ENCODE data around the gene EIF4E1B. TPM values are rescaled to one million over a fixed set of nuclear protein-coding genes. Genes with fewer than 3 reads are reported as not detected.
A peak's percentile ranks its signal among the peaks of the same experiment; 100 is the strongest.

The EIF4E1B gene
- total RNA-seq, 2 donors from 2014 or later: not detected

DNA sequence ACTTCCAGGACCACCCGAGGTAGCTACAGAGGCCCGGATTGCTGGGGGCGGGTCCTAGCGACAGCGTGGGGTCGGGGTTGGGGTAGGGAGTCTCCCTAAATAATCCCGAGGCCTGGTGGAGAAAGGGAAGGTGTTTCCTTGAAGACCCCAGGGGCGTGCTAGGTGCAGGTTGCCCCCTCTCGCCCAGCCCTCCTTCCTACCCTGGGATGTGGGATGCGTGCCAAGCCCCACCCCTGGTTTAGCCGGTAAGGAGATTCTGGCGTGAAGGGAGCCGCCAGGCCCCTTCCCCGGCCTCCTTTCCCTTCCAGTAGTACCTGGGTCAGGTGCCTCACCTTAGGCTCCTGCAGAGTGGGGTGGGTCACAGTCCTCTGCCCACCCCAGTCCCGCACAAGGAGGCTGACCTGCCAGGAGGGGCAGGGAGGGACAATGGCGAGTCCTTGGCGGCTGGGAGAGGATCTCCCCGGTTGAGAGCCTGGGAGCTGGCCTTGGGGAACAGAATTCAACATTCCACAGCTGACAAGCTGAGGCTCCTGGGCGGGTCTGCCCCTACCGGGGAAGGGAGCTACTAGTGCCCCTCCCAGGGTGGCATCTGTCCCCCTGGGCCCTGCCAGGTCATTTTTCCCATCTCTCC is 17.5 kb downstream of the EIF4E1B start:
- DNase-seq (ENCODE audit: low spot score in 2 of 2): no peak
- H3K36me3 Mint-ChIP-seq: peaks cover 0 to 10% of the 10 kb centered on the region in 2 donors
- no peak for ATAC-seq
- peak overlapping the region in 1 of 2 donors; percentile 86 for H3K27ac Mint-ChIP-seq
- no peaks in the 10 kb centered on the region for H3K9me3 Mint-ChIP-seq

DNA sequence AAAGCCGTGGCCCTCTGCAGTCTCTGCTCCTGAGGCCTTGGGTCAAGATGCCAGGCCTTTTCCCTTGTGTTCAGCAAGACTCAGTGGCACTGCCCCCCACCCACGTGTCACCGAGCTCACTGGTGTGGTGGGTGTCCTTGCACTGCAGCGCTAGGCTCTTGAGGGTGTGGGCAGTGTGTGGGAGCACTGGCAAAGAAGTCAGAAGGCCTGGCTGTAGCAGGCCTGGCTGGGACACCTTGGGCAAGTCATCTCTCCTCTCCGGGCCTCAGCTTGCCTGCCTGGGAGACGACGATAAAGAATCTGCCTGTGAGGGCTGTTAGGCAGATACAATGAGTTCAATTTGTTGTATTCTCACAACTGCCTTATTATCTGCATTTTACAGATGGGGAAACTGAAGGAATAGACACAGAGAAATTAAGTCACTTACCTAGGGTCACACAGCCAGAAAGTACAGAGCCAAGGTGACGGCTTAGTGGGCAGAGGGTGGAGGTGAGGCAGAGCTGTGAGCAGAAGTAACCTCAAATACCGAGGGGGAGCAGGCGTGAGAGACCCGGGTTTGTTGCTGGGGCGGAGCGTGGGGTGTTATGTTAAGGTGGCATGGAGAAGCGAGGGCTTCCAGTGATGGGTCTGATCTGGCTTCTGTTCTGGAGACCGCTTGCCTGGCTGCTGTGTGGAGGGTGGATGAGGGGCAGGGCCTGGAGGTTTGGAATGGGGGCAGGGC is 18.2 kb downstream of the EIF4E1B start:
- ATAC-seq: no peak
- H3K36me3 Mint-ChIP-seq: peaks cover 0 to 17% of the 10 kb centered on the region in 2 donors
- no peaks in the 10 kb centered on the region for H3K9me3 Mint-ChIP-seq
- DNase-seq (ENCODE audit: low spot score in 2 of 2): no peak
- H3K27ac Mint-ChIP-seq: peak overlapping the region; percentile 80 to 86

DNA sequence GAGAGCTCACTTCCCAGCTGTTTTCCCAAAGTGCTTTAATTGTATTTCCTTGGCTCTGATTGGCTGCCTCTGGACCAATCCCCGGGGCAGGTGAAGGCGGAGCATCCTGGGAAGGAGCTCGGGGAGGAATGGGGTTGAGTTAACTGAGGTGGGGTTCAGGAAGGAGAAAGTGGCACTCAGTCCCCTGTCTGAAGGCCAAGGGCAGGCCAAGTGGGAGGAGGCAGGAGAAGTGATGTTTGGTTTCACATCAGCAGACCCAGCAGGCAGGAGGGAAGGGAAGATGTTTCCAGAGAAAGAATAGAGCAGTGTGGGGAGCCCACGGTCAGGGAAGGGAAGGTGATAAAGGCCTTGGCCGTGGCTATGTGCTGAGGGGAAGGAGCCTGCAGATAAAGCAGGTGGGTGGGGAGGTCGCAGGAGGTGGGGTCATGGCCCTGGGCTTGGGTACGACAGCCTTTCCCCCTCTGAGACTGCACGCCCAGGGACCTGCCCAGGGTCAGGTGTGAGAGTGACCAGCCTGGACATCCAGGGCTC is 19.9 kb downstream of the EIF4E1B start:
- no peaks in the 10 kb centered on the region for H3K9me3 Mint-ChIP-seq
- DNase-seq (ENCODE audit: low spot score in 2 of 2) (no peak), ATAC-seq (no peak)
- peak overlapping the region in 1 of 2 donors; percentile 40 for H3K27ac Mint-ChIP-seq
- H3K36me3 Mint-ChIP-seq: peaks cover 0 to 18% of the 10 kb centered on the region in 2 donors

DNA sequence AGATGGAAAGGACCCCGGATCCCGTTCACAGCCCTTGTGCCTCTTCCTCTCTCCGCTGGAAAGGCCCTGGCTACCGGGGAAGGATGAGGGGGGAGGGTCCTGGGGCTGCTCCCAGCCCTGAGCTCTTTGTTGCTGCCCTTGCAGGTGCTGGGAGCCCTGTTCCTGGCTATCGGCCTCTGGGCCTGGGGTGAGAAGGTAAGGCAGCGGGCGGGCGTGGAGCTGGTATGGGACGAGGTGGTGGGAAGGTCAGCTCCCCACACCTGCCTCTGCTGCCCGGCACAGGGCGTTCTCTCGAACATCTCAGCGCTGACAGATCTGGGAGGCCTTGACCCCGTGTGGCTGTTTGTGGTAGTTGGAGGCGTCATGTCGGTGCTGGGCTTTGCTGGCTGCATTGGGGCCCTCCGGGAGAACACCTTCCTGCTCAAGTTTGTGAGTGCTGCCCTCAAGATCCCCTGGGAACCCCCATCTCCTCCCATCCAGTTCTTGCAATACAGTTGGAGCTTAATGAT is 21.1 kb downstream of the EIF4E1B start:
- H3K9me3 Mint-ChIP-seq: no peaks in the 10 kb centered on the region
- peaks cover 0 to 18% of the 10 kb centered on the region in 2 donors for H3K36me3 Mint-ChIP-seq
- H3K27ac Mint-ChIP-seq: no peak overlapping the region
- DNase-seq (ENCODE audit: low spot score in 2 of 2): no peak
- ATAC-seq: no peak

DNA sequence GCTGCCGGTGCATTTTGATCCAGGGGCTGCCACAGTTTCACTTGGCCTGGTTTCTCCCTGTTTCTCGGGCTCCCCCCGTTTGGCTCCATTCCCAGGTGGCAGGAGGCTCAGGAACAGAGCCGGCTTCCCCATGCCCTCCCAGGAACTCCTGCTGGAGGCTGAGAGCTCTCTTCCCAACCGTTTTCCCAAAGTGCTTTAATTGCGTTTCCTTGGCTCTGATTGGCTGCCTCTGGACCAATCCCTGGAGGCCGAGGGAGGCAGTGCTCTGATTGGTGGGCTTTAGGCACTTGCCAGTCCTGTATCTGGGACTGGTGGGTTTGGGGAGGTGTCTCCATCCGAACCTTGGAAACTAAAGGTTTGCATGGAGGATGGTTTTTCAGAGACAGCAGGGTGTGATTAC is 21.7 kb downstream of the EIF4E1B start:
- DNase-seq (ENCODE audit: low spot score in 2 of 2) (no peak), ATAC-seq (no peak)
- Mint-ChIP-seq H3K27ac (no peak overlapping the region), H3K9me3 (no peaks in the 10 kb centered on the region), H3K36me3 (peaks cover 0 to 18% of the 10 kb centered on the region in 2 donors)

DNA sequence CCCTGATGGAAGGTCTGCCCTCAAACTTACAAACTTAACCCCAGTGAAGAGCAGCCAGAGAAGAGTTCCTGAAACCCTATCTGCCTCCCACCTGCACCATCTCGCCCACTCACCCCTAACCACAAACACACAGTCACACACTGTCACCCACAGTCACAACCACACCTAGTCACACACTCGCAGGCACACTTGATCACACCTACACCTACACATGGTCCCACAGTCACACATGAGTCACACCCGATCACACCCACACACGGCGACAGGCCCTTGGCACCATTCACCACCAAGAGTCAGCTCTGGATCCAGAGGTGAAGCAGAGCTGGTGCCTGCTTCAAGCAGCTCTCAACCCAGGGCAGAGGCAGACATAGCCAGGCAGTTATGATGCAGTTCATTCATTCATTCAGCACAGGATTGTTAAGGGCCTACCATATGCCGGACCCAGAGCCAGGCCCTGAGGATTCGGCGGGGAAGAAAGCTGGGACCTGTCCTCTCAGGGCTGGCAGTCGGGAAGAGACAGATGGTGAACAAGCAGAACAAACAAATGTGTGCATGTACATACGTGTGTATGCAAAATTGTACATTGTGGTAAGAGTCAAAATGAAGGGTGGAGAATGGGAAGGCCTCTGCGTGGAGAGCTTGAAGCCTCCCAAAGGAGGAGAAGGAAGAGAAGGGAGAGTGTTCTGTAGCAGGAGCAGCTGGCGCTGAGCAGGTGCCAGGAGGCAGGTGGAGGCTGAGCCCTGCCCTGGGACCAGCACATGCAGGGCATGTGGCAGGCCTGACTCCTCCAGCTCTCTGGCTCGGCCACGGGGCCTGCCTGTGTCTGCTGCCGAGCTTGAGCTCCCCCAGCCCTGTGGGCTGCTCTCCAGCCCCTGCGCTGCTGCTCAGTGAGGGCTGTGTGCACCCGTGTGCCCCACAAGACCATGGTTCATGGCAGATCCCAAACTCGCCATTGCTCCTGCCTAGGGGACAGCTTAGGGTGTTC is 23.2 kb downstream of the EIF4E1B start:
- Mint-ChIP-seq H3K36me3 (peaks cover 0 to 18% of the 10 kb centered on the region in 2 donors), H3K9me3 (no peaks in the 10 kb centered on the region), H3K27ac (peak overlapping the region; percentile 1 to 15)
- peak; percentile 81 to 84 for ATAC-seq
- peak; percentile 61 to 75 for DNase-seq (ENCODE audit: low spot score in 2 of 2)

DNA sequence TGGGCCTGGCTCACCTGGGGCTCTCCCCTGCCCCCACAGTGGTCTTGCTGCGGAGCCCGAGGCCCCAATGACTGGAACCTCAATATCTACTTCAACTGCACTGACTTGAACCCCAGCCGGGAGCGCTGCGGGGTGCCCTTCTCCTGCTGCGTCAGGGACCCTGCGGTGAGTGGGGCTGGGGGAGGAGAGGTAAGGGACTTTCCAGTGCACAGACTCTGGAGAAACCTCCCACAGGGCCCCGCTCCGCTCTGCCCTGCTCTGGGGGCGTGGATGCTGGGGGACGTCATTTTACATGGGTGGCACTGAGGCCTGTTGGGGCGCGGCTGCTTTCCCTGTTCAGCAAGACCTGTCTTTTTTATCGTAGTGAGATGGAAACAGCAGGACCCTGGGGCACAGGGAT is 24.4 kb downstream of the EIF4E1B start:
- H3K36me3 Mint-ChIP-seq: peaks cover 0 to 18% of the 10 kb centered on the region in 2 donors

DNA sequence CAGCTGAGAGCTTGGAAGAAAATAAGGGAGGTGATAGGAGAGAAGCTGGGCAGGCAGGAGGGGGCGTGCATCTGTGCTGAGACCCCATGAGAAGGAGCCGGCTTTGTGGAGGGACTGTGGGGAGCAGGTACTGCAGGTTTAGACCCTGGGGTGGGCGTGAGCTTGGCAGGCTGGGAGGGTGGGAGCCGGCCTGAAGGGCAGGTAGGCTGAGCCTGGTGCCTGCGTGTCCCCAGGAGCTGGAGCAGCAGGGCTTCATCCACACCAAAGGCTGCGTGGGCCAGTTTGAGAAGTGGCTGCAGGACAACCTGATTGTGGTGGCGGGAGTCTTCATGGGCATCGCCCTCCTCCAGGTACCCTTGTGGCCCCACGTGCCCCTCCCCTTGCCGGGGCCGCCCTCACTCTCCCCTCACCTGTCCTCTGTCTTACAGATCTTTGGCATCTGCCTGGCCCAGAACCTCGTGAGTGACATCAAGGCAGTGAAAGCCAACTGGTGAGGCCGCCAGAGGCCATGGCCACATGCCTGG is 26.1 kb downstream of the EIF4E1B start:
- Mint-ChIP-seq H3K9me3 (no peaks in the 10 kb centered on the region), H3K36me3 (peaks cover 0 to 18% of the 10 kb centered on the region in 2 donors), H3K27ac (no peak overlapping the region)
- DNase-seq (ENCODE audit: low spot score in 2 of 2) (no peak), ATAC-seq (no peak)

More for the DNA sequence above, 24.4 kb downstream of the EIF4E1B start:
- H3K27ac Mint-ChIP-seq: no peak overlapping the region
- H3K9me3 Mint-ChIP-seq: no peaks in the 10 kb centered on the region
- ATAC-seq (no peak), DNase-seq (ENCODE audit: low spot score in 2 of 2) (no peak)

DNA sequence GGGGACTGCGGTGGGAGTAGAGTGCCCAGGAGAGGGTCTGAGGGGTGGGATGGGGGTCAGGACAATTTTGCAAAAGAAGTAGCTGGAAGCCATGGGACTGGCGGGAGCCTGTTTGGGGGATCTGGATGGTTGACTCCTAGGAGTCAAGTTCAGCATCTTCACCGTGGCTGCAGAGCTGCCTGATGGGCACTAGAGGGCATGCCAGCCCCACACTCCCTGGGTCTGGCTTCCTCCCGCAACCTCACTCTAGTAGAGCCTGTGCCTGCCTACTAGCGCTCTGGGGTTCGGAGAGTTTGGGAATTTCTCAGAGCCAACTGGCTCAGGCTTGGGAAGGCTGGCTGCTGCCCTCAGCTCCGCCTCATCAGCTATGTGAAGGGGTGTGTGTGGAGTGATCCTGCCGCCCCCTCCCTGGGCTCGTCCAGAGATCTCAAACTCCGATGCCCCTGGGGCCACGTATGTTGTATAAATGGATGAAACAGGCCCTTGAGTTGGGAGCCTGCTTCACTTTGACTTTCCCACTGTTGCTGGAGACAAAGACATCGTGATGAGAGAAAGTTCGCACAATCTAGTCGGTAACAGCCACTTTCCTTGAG is 27.6 kb downstream of the EIF4E1B start:
- Mint-ChIP-seq H3K9me3 (no peaks in the 10 kb centered on the region), H3K36me3 (peaks cover 0 to 7% of the 10 kb centered on the region in 2 donors), H3K27ac (no peak overlapping the region)
- DNase-seq (ENCODE audit: low spot score in 2 of 2) (peak in 1 of 2 donors; percentile 72), ATAC-seq (peak; percentile 58 to 62)

DNA sequence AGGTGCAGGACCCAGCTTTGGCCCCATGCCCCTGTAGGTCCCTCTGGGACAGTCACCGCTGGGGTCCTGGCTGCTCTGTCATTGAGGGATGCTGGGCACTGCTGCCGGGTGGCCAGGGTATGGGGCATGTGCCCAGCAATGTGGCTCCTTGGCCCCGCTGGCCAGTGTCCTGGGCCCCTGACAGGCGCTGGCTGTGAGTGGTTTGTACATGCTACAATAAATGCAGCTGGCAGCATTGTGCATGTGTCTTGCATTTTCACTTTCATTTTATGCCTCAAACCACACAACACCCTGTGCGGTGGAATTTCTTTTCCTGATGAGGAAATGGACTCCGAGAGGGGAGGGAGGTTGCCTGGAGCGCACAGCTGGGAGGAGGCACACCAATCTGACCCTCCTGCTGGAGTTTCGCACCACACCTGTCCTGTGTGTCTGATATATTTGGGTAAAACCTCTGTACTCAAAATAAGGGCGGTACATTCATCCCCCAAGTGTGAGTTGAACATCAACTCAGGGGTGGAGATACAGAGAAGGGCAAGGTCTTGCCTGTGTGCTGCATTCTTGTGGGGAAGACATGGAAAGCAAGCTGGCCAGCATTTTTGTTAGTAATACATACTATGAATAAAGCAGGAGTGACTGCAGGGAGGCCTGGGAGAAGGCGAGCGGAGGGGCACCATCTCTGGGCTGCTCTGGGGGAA is 28.5 kb downstream of the EIF4E1B start:
- peak in 1 of 2 donors; percentile 28 for ATAC-seq
- no peak for DNase-seq (ENCODE audit: low spot score in 2 of 2)
- H3K27ac Mint-ChIP-seq: peak overlapping the region in 1 of 2 donors; percentile 47
- no peaks in the 10 kb centered on the region for H3K9me3 Mint-ChIP-seq
- no peaks in the 10 kb centered on the region for H3K36me3 Mint-ChIP-seq

DNA sequence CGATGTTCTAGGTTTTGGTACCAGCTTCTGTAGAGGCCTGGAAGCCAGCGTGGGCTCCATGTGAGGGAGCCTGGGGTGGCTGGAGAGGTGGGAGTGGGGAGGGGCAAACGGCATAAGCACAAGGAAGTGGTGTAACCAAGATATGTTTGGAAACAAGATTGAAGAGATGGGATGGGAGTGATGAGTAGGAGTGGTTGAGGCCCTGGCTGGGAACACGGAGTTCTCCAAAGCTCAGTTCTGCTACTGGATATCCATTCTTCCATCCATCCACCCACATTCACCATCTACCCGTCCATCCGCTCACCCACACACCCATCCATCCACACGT is 29.0 kb downstream of the EIF4E1B start:
- no peak for ATAC-seq
- no peak for DNase-seq (ENCODE audit: low spot score in 2 of 2)
- Mint-ChIP-seq H3K36me3 (no peaks in the 10 kb centered on the region), H3K27ac (no peak overlapping the region), H3K9me3 (no peaks in the 10 kb centered on the region)

DNA sequence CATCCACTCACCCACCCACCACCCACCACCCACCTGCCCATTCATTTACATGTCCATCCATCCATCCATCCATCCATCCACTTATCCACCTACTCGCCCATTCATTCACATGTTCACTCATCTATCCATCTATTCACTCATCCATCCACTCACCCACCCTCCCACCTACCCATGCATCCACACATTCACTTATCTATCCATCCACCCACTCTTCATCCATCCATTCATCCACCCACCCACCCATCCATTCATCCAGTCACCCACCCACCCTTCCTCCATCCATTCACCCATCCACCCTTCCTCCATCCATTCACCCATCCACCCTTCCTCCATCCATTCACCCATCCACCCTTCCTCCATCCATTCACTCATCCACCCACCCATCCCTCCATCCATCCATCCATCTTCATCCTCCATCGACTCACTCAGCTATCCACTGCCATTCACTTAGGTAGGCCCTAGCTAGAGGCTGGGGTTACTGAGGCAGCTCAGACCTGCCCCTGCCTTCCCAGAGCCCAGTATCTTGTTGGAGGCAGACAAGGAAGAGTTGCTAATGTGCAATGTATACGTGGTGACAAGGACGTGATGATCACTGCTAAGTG is 29.5 kb downstream of the EIF4E1B start:
- H3K36me3 Mint-ChIP-seq: no peaks in the 10 kb centered on the region
- no peaks in the 10 kb centered on the region for H3K9me3 Mint-ChIP-seq
- DNase-seq (ENCODE audit: low spot score in 2 of 2) (no peak), ATAC-seq (no peak)
- H3K27ac Mint-ChIP-seq: no peak overlapping the region

DNA sequence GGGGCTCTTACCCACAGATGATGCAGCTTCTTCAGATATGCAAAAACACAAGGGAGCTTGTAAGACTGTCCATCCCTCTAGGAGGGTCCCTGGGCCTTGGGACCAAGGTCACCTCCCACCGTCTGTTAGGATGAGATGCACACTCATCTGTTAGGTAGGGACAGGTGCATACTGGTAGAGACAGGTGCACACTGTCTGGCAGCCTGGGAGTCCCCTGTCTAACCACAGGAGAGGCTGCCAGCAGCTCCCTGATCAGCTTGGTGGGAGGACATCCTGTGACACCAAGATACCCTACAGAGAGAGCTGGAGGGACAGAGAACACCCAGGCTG is 30.0 kb downstream of the EIF4E1B start:
- DNase-seq (ENCODE audit: low spot score in 2 of 2) (no peak), ATAC-seq (peak; percentile 26 to 49)
- H3K36me3 Mint-ChIP-seq: no peaks in the 10 kb centered on the region
- no peaks in the 10 kb centered on the region for H3K9me3 Mint-ChIP-seq
- no peak overlapping the region for H3K27ac Mint-ChIP-seq

DNA sequence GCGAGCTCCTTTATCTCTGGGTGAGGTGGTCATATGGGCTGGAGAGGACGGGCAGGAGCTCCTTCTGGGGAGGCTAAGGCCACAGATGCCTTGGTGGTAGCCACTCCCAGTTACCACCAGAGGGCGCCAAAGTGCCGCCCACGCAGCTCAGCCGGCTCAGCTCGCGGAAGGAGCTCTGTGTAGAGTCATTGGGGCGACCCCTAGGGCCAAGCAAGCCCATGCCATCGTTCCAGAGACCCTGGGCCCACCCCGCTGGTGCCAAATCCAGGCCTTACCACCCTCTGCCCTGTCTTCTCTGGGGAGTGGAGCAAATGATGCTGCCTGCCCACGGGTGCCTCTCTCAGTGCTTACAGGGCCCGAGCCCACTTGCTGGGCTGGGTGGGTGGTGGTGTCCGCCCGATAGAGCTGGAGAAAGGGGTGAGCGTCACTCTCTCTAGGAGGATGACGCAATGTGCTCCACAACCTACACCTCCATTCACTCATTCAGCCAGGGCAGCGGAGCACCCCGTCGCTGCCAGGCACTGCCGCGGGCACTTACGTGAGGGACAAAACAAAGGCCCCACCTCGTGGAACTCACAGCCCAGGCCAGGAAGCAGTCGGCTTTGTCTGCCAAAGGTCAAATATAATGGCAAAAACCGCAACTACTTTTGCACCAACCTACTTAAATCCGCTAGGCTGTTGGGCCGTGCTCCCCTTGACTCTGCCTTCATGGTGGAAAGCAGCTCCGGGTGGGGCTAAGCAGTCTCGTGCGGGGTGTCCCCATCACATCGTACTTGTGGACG is 30.6 kb downstream of the EIF4E1B start:
- no peak overlapping the region for H3K27ac Mint-ChIP-seq

DNA sequence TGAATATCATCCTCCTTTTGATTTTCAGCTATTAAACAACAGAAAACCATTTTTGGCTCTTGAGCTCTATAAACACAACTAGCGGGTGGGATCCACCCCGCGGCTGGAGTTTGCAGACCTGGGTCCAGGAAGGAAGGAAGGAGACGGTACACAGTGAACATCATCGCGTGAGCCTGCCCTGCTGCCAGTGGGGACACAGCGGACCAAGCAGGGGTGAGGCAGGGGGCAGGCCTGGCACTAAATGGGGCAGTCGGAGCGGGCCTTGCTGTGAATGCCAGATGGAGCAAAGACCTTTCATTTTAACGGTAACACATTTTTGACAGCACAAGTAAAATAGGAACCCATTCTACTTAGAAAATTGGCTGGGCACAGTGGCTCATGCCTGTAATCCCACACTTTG is 31.2 kb downstream of the EIF4E1B start:
- Mint-ChIP-seq H3K27ac (no peak overlapping the region), H3K36me3 (no peaks in the 10 kb centered on the region), H3K9me3 (no peaks in the 10 kb centered on the region)
- DNase-seq (ENCODE audit: low spot score in 2 of 2) (no peak), ATAC-seq (no peak)

More for the DNA sequence above, 30.6 kb downstream of the EIF4E1B start:
- Mint-ChIP-seq H3K9me3 (no peaks in the 10 kb centered on the region), H3K36me3 (no peaks in the 10 kb centered on the region)
- ATAC-seq (peak; percentile 82 to 84), DNase-seq (ENCODE audit: low spot score in 2 of 2) (peak; percentile 81 to 84)

All from activated naive CD4-positive, alpha-beta T cell treated with anti-CD3 and anti-CD28 coated beads, Interleukin-2, amount 50 U/mL, for 72 hours (primary cell).